Measurements from ENCODE around the gene COX7B2. TPM values are rescaled to one million over a fixed set of nuclear protein-coding genes. Genes with fewer than 3 reads are reported as not detected.

The COX7B2 gene
- total and polyA plus RNA-seq, 4 donors: not detected

DNA sequence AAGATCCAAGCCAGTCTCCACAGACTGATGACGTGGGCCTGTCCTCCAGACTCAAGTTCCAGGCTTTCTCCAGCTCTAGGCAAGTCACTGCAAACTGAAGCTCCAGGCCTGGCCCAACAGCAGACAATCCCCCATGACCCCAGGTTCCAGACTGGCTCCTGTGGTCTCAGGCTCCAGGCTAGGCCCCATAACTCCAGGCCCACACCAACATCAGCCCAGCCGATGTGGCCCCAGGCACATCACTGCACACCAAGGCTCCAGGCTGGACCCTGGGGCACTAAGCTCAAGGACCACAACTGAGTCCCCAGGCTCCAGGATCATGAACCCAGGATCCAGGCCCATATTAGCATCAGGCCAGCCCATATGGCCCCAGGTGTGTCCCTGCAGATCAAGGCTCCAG, 143.6 kb downstream of the COX7B2 start:
- Histone ChIP-seq H3K27ac (ENCODE audit: low read depth in 1 of 2, low read length in 2 of 2) (no peak overlapping the region), H3K9ac (ENCODE audit: low read depth in 1 of 2, low read length in 2 of 2) (no peak overlapping the region), H3K27me3 (ENCODE audit: control insufficient read depth in 4 of 4, insufficient read depth in 4 of 4, low read length in 3 of 4) (no peaks in the 10 kb centered on the region), H3K36me3 (ENCODE audit: control insufficient read depth in 4 of 4, insufficient read depth in 3 of 4, low read depth in 1 of 4, low read length in 3 of 4) (no peaks in the 10 kb centered on the region), H3K4me3 (ENCODE audit: low read depth in 1 of 3, low read length in 3 of 3) (no peak overlapping the region), H3K4me1 (ENCODE audit: control insufficient read depth in 4 of 4, insufficient read depth in 4 of 4, low read length in 3 of 4) (no peaks in the 10 kb centered on the region), H3K9me3 (ENCODE audit: control insufficient read depth in 4 of 4, low read length in 3 of 4) (no peaks in the 10 kb centered on the region)
- no peak for DNase-seq (ENCODE audit: low spot score)
- TF ChIP-seq, protein P1, sequence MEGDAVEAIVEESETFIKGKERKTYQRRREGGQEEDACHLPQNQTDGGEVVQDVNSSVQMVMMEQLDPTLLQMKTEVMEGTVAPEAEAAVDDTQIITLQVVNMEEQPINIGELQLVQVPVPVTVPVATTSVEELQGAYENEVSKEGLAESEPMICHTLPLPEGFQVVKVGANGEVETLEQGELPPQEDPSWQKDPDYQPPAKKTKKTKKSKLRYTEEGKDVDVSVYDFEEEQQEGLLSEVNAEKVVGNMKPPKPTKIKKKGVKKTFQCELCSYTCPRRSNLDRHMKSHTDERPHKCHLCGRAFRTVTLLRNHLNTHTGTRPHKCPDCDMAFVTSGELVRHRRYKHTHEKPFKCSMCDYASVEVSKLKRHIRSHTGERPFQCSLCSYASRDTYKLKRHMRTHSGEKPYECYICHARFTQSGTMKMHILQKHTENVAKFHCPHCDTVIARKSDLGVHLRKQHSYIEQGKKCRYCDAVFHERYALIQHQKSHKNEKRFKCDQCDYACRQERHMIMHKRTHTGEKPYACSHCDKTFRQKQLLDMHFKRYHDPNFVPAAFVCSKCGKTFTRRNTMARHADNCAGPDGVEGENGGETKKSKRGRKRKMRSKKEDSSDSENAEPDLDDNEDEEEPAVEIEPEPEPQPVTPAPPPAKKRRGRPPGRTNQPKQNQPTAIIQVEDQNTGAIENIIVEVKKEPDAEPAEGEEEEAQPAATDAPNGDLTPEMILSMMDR (IDR thresholded peaks at IDR 0.05; ENCODE audit: low read depth, low read length, missing input control): no peak
- TF ChIP-seq YY1 (IDR thresholded peaks at IDR 0.05) (no peak), FOXA2 (IDR thresholded peaks at IDR 0.05) (no peak), NR2F2 (IDR thresholded peaks at IDR 0.05) (no peak), HNF4G (IDR thresholded peaks at IDR 0.05) (no peak), FOXA1 (IDR thresholded peaks at IDR 0.05) (no peak), JUND (IDR thresholded peaks at IDR 0.05) (no peak), RXRA (IDR thresholded peaks at IDR 0.05) (no peak), TAF1 (conservative IDR thresholded peaks at IDR 0.05) (no peak), EGR1 (IDR thresholded peaks at IDR 0.05; ENCODE audit: low read depth in 2 of 2) (no peak), SP1 (IDR thresholded peaks at IDR 0.05) (no peak)
- TF ChIP-seq, protein P2, sequence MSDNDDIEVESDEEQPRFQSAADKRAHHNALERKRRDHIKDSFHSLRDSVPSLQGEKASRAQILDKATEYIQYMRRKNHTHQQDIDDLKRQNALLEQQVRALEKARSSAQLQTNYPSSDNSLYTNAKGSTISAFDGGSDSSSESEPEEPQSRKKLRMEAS (IDR thresholded peaks at IDR 0.05): no peak
- TF ChIP-seq, protein P3, sequence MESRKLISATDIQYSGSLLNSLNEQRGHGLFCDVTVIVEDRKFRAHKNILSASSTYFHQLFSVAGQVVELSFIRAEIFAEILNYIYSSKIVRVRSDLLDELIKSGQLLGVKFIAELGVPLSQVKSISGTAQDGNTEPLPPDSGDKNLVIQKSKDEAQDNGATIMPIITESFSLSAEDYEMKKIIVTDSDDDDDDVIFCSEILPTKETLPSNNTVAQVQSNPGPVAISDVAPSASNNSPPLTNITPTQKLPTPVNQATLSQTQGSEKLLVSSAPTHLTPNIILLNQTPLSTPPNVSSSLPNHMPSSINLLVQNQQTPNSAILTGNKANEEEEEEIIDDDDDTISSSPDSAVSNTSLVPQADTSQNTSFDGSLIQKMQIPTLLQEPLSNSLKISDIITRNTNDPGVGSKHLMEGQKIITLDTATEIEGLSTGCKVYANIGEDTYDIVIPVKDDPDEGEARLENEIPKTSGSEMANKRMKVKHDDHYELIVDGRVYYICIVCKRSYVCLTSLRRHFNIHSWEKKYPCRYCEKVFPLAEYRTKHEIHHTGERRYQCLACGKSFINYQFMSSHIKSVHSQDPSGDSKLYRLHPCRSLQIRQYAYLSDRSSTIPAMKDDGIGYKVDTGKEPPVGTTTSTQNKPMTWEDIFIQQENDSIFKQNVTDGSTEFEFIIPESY (IDR thresholded peaks at IDR 0.05): no peak
- TF ChIP-seq, protein P4, sequence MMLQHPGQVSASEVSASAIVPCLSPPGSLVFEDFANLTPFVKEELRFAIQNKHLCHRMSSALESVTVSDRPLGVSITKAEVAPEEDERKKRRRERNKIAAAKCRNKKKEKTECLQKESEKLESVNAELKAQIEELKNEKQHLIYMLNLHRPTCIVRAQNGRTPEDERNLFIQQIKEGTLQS (IDR thresholded peaks at IDR 0.05): no peak
- 92% methylated on average over 2 of the region's 2 CpGs for WGBS

DNA sequence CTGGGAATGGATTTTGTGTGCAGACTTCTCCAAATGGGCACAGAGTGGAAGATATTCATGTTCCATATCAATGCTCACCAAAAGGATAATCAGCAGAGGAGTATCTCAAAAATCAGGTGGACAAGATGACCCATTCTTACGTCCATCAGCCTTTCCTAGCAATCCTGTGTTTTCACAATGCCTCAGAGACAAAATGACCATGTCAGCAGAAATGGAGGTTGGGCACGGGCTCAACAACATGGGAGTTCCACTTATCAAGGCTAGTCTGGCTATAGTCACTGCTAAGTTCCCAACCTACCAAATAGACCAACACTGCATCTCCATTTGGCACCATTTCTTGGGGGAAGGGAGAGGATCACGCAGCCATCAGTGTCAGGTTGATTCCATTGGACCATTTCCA, 179.0 kb downstream of the COX7B2 start:
- Histone ChIP-seq H3K9ac (ENCODE audit: low read depth in 1 of 2, low read length in 2 of 2) (no peak overlapping the region), H3K4me1 (ENCODE audit: control insufficient read depth in 4 of 4, insufficient read depth in 4 of 4, low read length in 3 of 4) (no peaks in the 10 kb centered on the region), H3K27ac (ENCODE audit: low read depth in 1 of 2, low read length in 2 of 2) (no peak overlapping the region), H3K27me3 (ENCODE audit: control insufficient read depth in 4 of 4, insufficient read depth in 4 of 4, low read length in 3 of 4) (no peaks in the 10 kb centered on the region), H3K36me3 (ENCODE audit: control insufficient read depth in 4 of 4, insufficient read depth in 3 of 4, low read depth in 1 of 4, low read length in 3 of 4) (no peaks in the 10 kb centered on the region), H3K4me3 (ENCODE audit: low read depth in 1 of 3, low read length in 3 of 3) (no peak overlapping the region), H3K9me3 (ENCODE audit: control insufficient read depth in 4 of 4, low read length in 3 of 4) (no peaks in the 10 kb centered on the region)
- TF ChIP-seq, protein P3 (IDR thresholded peaks at IDR 0.05): no peak
- no peak for TF ChIP-seq HNF4A (conservative IDR thresholded peaks at IDR 0.05)
- no peak for TF ChIP-seq GABPA (IDR thresholded peaks at IDR 0.05 in 1 of 2, conservative IDR thresholded peaks at IDR 0.05 in 1 of 2)
- TF ChIP-seq JUND (IDR thresholded peaks at IDR 0.05): no peak
- TF ChIP-seq SP1 (IDR thresholded peaks at IDR 0.05): no peak
- TF ChIP-seq HNF4G (IDR thresholded peaks at IDR 0.05): no peak
- TF ChIP-seq NR2F2 (IDR thresholded peaks at IDR 0.05): no peak
- no peak for TF ChIP-seq EGR1 (IDR thresholded peaks at IDR 0.05; ENCODE audit: low read depth in 2 of 2)
- no peak for TF ChIP-seq RAD21 (IDR thresholded peaks at IDR 0.05)
- TF ChIP-seq, protein P2 (IDR thresholded peaks at IDR 0.05): no peak
- TF ChIP-seq RXRA (IDR thresholded peaks at IDR 0.05): no peak
- TF ChIP-seq FOXA1 (IDR thresholded peaks at IDR 0.05): no peak
- no peak for TF ChIP-seq TAF1 (conservative IDR thresholded peaks at IDR 0.05)
- TF ChIP-seq YY1 (IDR thresholded peaks at IDR 0.05): no peak
- TF ChIP-seq, protein P1 (IDR thresholded peaks at IDR 0.05; ENCODE audit: low read depth, low read length, missing input control): no peak
- no peak for TF ChIP-seq FOXA2 (IDR thresholded peaks at IDR 0.05)
- TF ChIP-seq, protein P4 (IDR thresholded peaks at IDR 0.05): no peak
- TF ChIP-seq, protein P5, sequence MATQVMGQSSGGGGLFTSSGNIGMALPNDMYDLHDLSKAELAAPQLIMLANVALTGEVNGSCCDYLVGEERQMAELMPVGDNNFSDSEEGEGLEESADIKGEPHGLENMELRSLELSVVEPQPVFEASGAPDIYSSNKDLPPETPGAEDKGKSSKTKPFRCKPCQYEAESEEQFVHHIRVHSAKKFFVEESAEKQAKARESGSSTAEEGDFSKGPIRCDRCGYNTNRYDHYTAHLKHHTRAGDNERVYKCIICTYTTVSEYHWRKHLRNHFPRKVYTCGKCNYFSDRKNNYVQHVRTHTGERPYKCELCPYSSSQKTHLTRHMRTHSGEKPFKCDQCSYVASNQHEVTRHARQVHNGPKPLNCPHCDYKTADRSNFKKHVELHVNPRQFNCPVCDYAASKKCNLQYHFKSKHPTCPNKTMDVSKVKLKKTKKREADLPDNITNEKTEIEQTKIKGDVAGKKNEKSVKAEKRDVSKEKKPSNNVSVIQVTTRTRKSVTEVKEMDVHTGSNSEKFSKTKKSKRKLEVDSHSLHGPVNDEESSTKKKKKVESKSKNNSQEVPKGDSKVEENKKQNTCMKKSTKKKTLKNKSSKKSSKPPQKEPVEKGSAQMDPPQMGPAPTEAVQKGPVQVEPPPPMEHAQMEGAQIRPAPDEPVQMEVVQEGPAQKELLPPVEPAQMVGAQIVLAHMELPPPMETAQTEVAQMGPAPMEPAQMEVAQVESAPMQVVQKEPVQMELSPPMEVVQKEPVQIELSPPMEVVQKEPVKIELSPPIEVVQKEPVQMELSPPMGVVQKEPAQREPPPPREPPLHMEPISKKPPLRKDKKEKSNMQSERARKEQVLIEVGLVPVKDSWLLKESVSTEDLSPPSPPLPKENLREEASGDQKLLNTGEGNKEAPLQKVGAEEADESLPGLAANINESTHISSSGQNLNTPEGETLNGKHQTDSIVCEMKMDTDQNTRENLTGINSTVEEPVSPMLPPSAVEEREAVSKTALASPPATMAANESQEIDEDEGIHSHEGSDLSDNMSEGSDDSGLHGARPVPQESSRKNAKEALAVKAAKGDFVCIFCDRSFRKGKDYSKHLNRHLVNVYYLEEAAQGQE (IDR thresholded peaks at IDR 0.05): no peak
- DNase-seq (ENCODE audit: low spot score): no peak
- 68% methylated on average over 3 of the region's 3 CpGs for WGBS

All from liver (tissue), 9 donors.